Calu3 (cell line): ENCODE results near the gene GFRA1. TPM values are rescaled to one million over a fixed set of nuclear protein-coding genes. Genes with fewer than 3 reads are reported as not detected.

Experiments
- BruUV-seq: library from RNA; stranded (reverse); fragments of 400-500 nt; replicated peaks from 2 replicates; lab custom pipeline; 2021; lab: Mats Ljungman, UMichigan
- CTCF ChIA-PET: fragments of 300-600 bp; sonication (Branson Sonifier 250); formaldehyde crosslinking; loops from one replicate; lab custom pipeline; 2022; ENCODE audit warnings: antibody characterized with exemption; lab: Charles Lee
- DNase-seq: peaks from one replicate; pipeline ENCODE4 v3.0.0; 2022
- H3K27ac Mint-ChIP-seq: one replicate; pipeline ENCODE4 v1.8.0; 2022; ENCODE audit warnings: mixed read lengths; ENCODE audit not compliant: unreplicated experiment
- H3K27me3 Mint-ChIP-seq: one replicate; pipeline ENCODE4 v1.8.0; 2022; ENCODE audit warnings: mixed read lengths; ENCODE audit not compliant: unreplicated experiment
- H3K36me3 Mint-ChIP-seq: one replicate; pipeline ENCODE4 v1.8.0; 2022; ENCODE audit warnings: mild to moderate bottlenecking, moderate library complexity, mixed read lengths; ENCODE audit not compliant: insufficient read depth, unreplicated experiment
- H3K4me1 Mint-ChIP-seq: one replicate; pipeline ENCODE4 v1.8.0; 2022; ENCODE audit warnings: mild to moderate bottlenecking, low read depth, mixed read lengths; ENCODE audit not compliant: unreplicated experiment
- H3K4me3 Mint-ChIP-seq: one replicate; pipeline ENCODE4 v1.8.0; 2022; ENCODE audit warnings: mild to moderate bottlenecking, low read depth, moderate library complexity, mixed read lengths; ENCODE audit not compliant: unreplicated experiment
- H3K9me3 Mint-ChIP-seq: one replicate; pipeline ENCODE4 v1.8.0; 2022; ENCODE audit warnings: low read depth, mixed read lengths; ENCODE audit not compliant: unreplicated experiment
- CTCF ChIP-seq: fragments of 200-600 bp; IDR thresholded peaks from one replicate; pipeline ENCODE4 v1.8.0; 2022; ENCODE audit warnings: antibody characterized with exemption; ENCODE audit not compliant: unreplicated experiment
- intact Hi-C: fragments of 100-400 bp; cut with micrococcal nuclease; formaldehyde crosslinking; loops from one replicate; pipeline ENCODE4 v1.10.0; 2022; ENCODE audit not compliant: unreplicated experiment
- total RNA-seq: library from RNA; stranded (reverse); gene quantifications from 2 replicates; pipeline ENCODE4 v1.2.3, GENCODE V29; 2022

GFRA1 gene
- total RNA-seq, 1 experiment from 2014 or later: not detected

GRCh38 chr10:116246263-116246662 is 26.7 kb downstream of the GFRA1 start:
- no TSS peak for BruUV-seq
- H3K4me3 Mint-ChIP-seq: no peak overlapping the region
- DNase-seq: no peak
- CTCF ChIA-PET: no interaction called here
- intact Hi-C loops: no loop called here
- H3K4me1 Mint-ChIP-seq: no peaks in the 10 kb centered on the region
- no peak overlapping the region for H3K27ac Mint-ChIP-seq
- peaks cover 12% of the 10 kb centered on the region for H3K27me3 Mint-ChIP-seq
- H3K36me3 Mint-ChIP-seq: no peaks in the 10 kb centered on the region
- no peak for TF ChIP-seq CTCF
- peaks cover 5% of the 10 kb centered on the region for H3K9me3 Mint-ChIP-seq

- Mint-ChIP-seq H3K4me3 (no peak overlapping the region), H3K36me3 (no peaks in the 10 kb centered on the region), H3K27ac (no peak overlapping the region), H3K4me1 (no peaks in the 10 kb centered on the region), H3K27me3 (peaks cover 12% of the 10 kb centered on the region), H3K9me3 (peaks cover 5% of the 10 kb centered on the region)
- intact Hi-C loops: no loop called here
- CTCF ChIA-PET: no interaction called here
- no peak for TF ChIP-seq CTCF
- no peak for DNase-seq
- no TSS peak for BruUV-seq
These were observed 27.9 kb downstream of the GFRA1 start for GRCh38 chr10:116245156-116245555.

GRCh38 chr10:116241642-116242410 is 31.2 kb downstream of the GFRA1 start:
- Mint-ChIP-seq H3K9me3 (peaks cover 2% of the 10 kb centered on the region), H3K27ac (no peak overlapping the region), H3K4me1 (no peaks in the 10 kb centered on the region), H3K36me3 (no peaks in the 10 kb centered on the region), H3K27me3 (peaks cover 19% of the 10 kb centered on the region), H3K4me3 (no peak overlapping the region)
- intact Hi-C loops: no loop called here
- CTCF ChIA-PET: no interaction called here
- DNase-seq: no peak
- BruUV-seq: no TSS peak
- no peak for TF ChIP-seq CTCF

- no peak for DNase-seq
- no peak for TF ChIP-seq CTCF
- Mint-ChIP-seq H3K27ac (no peak overlapping the region), H3K27me3 (peaks cover 12% of the 10 kb centered on the region), H3K4me1 (no peaks in the 10 kb centered on the region), H3K4me3 (no peak overlapping the region), H3K9me3 (peaks cover 2% of the 10 kb centered on the region), H3K36me3 (no peaks in the 10 kb centered on the region)
- no TSS peak for BruUV-seq
- CTCF ChIA-PET: no interaction called here
- intact Hi-C loops: no loop called here
These were observed 31.9 kb downstream of the GFRA1 start for GRCh38 chr10:116241085-116241484.
